T-helper 22 cell (primary cell): ENCODE measurements around the gene ERCC6.

Experiments used
- DNase-seq: peaks from one replicate; pipeline ENCODE4 v3.0.0-alpha.2; 2020; ENCODE audit warnings: low read depth

Gene ERCC6

GRCh38 chr10:49538381-49539319 is at the start of gene ERCC6:
Gene ERCC6 (minus strand): TSS chr10:49539121.
- peak; percentile 93 for DNase-seq

GRCh38 chr10:49587981-49588380 is 49.1 kb upstream of the ERCC6 start:
- no peak for DNase-seq

- DNase-seq: no peak
These were observed 46.5 kb upstream of the ERCC6 start for GRCh38 chr10:49585387-49585786.

GRCh38 chr10:49579621-49580020 is 40.7 kb upstream of the ERCC6 start:
- no peak for DNase-seq

- DNase-seq: no peak
These were observed 39.5 kb upstream of the ERCC6 start for GRCh38 chr10:49578392-49578791.

- DNase-seq: no peak
These were observed 38.4 kb upstream of the ERCC6 start for GRCh38 chr10:49577182-49577925.

GRCh38 chr10:49575489-49576072 is 36.7 kb upstream of the ERCC6 start:
- DNase-seq: no peak

GRCh38 chr10:49572594-49573114 is 33.7 kb upstream of the ERCC6 start:
- DNase-seq: no peak

GRCh38 chr10:49571388-49571787 is 32.5 kb upstream of the ERCC6 start:
- no peak for DNase-seq

GRCh38 chr10:49569031-49569631 is 30.2 kb upstream of the ERCC6 start:
- no peak for DNase-seq

GRCh38 chr10:49568235-49568634 is 29.3 kb upstream of the ERCC6 start:
- DNase-seq: no peak

GRCh38 chr10:49567810-49568209 is 28.9 kb upstream of the ERCC6 start:
- DNase-seq: no peak

GRCh38 chr10:49564461-49565009 is 25.6 kb upstream of the ERCC6 start:
- DNase-seq: no peak

GRCh38 chr10:49562893-49563292 is 24.0 kb upstream of the ERCC6 start:
- DNase-seq: no peak

GRCh38 chr10:49560526-49560925 is 21.6 kb upstream of the ERCC6 start:
- DNase-seq: no peak

GRCh38 chr10:49559476-49559875 is 20.6 kb upstream of the ERCC6 start:
- no peak for DNase-seq

GRCh38 chr10:49558190-49558589 is 19.3 kb upstream of the ERCC6 start:
- no peak for DNase-seq

- DNase-seq: no peak
These were observed 18.8 kb upstream of the ERCC6 start for GRCh38 chr10:49557681-49558080.

GRCh38 chr10:49556723-49557122 is 17.8 kb upstream of the ERCC6 start:
- DNase-seq: no peak

- DNase-seq: no peak
These were observed 13.4 kb upstream of the ERCC6 start for GRCh38 chr10:49552277-49552676.

GRCh38 chr10:49550563-49550962 is 11.6 kb upstream of the ERCC6 start:
- no peak for DNase-seq
